Measurements from ENCODE around the gene ARMCX4.
"Not testable (repeated sequence)": the region's sequence is repeated elsewhere in the genome, so short reads cannot be mapped to it uniquely, and the experiment has no call there.

Gene ARMCX4
- total RNA-seq = 5.2 to 7.5 (median 6.0) reads per million in 4 experiments

- peak; percentile 23 for DNase-seq
Observed at GRCh38 chrX:101485212-101485949, at the start of gene ARMCX4. ARMCX4 (plus strand) TSS chrX:101485456; CDS start chrX:101488590, 3,134 bp downstream.

DNA sequence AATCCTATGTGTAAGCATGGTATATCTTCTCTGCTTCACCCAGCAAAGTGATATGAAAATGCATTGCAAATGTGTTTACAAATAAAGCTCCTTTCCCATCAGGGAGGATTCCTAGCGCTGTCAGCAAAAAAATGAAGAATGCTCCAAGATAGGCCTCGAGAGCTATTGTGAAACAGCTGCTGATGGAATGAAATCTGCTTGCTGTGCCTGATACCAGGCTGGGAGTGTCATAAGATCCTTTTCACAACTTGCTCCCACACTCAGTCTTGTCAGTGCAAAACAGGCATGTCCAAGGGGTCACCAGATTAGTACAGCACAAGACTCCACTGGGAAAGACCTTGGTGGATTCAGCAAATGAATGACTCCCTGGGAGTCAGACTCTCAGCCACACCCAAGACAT, 43.2 kb upstream of the ARMCX4 start:
- no peak for DNase-seq

DNA sequence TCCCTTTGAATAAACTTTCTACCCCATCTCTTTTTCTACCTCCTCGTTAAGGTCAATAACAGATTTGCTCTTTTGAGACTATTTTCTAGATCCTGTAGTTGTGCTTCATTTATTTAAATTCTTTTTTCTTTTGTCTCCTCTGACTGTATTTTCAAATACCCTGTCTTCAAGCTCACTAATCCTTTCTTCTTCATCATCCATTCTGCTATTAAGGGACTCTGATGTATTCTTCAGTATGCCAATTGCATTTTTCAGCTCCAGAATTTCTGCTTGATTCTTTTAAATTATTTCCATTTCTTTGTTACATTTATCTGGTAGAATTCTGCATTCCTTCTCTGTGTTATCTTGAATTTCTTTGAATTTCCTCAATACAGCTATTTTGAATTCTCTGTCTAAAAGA, 36.0 kb upstream of the ARMCX4 start:
- no peak for DNase-seq

DNA sequence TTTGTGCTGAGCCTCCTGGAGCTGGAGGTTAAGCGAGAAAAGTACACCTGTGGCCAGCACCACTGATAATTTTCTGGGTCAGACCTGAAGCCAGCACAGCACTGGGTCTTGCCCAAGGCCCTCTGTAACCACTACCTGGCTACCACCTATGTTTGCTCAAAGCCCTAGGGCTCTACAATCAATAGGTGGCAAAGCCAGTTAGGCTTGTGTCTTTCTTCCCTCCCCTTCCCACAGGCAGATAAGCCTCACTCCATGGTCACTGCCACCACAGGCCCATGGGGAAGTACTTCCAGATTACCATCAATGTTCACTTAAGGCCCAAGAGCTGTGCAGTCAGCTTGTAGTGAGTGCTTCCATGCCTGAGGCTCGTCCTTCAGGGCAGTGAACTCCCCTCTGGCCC, 35.2 kb upstream of the ARMCX4 start:
- no peak for DNase-seq

GRCh38 chrX:101450961-101451360, 34.3 kb upstream of the ARMCX4 start:
- DNase-seq = no peak

- no peak for DNase-seq
Observed at GRCh38 chrX:101452056-101452455, 33.2 kb upstream of the ARMCX4 start.

GRCh38 chrX:101460669-101461068, 24.6 kb upstream of the ARMCX4 start:
- no peak for DNase-seq

DNA sequence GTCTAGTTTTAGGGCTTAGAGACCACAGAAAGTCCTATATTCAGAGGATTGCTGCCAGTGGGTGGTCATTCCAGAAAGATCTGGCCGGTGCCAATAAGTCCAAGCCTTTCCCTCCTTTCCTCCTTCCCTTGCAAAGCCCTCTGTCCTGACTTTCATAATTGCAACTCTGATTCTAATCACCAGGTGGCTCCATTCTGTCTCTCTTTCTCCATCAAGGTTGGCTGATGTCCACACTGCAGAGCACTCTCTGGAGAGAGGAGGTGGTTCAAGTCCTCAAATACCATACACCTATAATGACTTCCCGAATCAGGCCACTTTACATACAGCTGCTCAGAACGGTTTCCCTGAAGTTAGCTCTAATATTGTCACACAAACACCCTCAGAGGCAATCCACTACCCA, 22.4 kb upstream of the ARMCX4 start:
- DNase-seq = no peak

DNA sequence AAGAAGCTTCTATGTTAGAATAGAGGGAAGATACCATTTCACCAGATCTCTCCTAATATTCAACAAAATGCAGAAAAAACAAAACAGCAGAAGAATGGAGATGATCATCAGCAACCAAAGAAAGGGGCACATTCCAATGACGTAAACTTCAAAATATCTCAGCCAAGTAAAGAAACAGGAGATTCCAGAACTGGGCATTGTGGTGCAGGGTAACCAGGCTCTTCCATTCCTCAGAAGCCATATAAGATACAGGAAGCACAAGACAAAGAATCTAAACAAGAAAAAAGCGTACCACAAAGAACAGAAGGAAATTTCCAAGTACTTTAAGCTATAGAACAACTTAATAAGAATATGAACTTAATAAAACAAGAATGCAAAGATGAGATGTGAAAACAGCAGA, 6.9 kb upstream of the ARMCX4 start:
- no peak for DNase-seq

- DNase-seq = no peak
Observed at GRCh38 chrX:101482296-101482695, 3.0 kb upstream of the ARMCX4 start.

GRCh38 chrX:101483705-101484104, 1.6 kb upstream of the ARMCX4 start:
- no peak for DNase-seq

DNA sequence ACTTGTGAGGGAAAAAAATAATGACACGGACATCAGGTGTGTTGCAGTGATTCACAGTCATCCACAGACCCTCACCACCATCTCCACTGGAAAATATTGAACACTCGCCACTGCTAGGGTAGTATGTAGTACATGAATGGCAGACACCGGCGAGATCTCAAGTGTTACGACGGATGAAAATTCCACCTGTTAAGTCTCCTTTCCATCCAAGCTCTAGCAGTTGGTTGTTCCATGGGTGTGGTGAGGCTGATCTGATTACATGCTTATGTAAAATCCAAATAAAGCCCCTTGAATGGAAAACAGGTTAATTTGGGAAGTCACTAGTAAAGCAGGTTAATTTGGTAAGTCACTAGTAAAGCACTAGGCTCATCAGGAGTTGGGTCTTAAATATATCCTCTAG, 1.1 kb upstream of the ARMCX4 start:
- DNase-seq = no peak

GRCh38 chrX:101488796-101489195, 3.5 kb downstream of the ARMCX4 start:
- no peak for DNase-seq

DNA sequence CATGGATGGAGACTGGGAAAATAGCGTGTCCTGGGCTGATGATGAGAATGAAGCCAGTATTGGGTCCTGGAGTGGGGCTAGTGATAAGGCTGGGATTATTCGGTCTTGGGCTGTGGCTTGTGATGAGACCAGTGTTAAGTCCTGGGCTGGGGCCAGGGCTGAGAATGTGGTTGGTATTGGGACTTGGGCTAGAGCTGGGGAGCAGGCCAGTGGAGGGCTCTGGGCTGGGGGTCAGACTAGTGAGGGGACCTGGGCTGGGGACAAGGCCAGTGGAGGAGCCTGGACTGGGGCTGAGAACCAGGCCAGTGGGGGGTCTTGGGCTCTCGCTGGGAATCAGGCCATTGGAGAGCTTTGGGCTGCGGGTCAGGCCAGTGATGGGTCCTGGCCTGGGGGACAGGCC, 6.7 kb downstream of the ARMCX4 start:
- DNase-seq = no peak

GRCh38 chrX:101493225-101493624, 8.0 kb downstream of the ARMCX4 start:
- no peak for DNase-seq

DNA sequence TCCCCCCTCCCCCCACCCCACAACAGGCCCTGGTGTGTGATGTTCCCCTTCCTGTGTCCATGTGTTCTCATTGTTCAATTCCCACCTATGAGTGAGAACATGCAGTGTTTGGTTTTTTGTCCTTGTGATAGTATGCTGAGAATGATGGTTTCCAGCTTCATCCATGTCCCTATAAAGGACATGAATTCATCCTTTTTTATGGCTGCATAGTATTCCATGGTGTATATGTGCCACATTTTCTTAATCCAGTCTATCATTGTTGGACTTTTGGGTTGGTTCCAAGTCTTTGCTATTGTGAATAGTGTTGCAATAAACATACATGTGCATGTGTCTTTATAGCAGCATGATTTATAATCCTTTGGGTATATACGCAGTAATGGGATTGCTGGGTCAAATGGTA, 17.7 kb downstream of the ARMCX4 start:
- DNase-seq = not testable (repeated sequence)

- no peak for DNase-seq
Observed at GRCh38 chrX:101507372-101507771, 22.1 kb downstream of the ARMCX4 start.

GRCh38 chrX:101507986-101508385, 22.7 kb downstream of the ARMCX4 start:
- no peak for DNase-seq

DNA sequence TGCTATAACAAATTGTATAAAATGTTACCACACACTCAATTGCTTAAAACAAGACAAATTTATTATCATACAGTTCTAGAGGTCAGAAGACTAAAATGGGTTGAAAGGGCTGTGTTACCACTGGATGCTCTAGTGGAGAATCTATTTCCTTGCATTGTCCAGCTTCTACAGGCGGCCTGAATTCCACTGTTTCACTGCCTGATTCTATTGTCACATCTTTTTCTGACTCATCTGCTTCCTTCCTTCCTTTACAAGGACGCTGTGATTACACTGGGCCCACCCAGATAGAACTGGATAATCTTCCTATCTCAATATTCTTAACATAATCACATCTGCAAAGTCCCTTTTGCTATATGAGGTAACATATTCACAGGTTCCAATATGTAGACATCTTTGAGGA, 45.7 kb downstream of the ARMCX4 start:
- DNase-seq = no peak
